GM18870 (cell line): Measurements from ENCODE around the gene EVX2.

Source experiments
- ATAC-seq: cut with Tn5 transposase; IDR thresholded peaks from one replicate; pipeline ENCODE4 v1.9.1; 2021; ENCODE audit warnings: moderate library complexity; ENCODE audit not compliant: unreplicated experiment

EVX2 gene

DNA sequence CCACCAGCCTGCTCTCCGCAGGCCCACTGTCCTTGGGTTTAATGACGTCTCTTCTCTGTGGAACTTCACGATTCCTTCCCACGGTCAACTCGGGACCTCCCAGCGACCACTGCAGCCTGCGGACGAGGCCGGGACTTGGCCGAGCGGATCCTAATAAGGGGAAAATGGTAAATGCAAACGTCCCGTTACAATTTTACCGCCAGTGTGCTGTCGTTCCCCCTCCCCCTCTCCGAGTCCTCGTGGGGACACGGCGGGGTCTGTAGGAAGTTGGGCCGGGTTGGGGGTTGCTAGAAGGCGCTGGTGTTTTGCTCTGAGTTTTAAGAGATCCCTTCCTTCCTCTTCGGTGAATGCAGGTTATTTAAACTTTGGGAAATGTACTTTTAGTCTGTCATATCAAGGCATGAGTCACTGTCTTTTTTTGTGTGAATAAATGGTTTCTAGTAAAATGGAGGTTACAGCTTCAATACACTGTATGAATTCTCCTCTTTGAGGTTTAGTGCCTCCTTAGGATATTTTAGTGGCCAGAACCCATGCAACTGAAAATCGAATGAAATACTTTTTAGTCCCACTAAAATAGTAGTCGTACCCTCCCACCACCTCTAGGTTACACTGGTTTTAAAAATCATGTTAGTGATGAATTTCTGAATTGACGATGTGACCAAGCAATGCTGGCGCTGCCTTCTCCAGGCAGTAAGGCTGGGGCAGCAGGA lies 25.6 kb upstream of the EVX2 start:
- ATAC-seq, result no peak

DNA sequence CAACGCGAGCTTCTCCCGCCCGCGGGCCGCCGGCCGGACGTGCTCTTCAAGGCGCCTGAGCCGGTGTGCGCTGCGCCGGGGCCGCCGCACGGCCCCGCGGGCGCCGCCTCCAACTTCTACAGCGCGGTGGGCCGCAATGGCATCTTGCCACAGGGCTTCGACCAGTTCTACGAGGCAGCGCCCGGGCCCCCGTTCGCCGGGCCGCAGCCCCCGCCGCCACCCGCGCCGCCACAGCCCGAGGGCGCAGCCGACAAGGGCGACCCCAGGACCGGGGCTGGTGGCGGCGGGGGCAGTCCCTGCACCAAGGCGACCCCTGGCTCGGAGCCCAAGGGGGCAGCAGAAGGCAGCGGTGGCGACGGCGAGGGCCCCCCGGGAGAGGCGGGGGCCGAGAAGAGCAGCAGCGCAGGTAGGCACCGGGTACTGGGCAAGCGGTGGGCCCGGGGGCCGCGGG lies 24.0 kb upstream of the EVX2 start:
- ATAC-seq, result no peak

DNA sequence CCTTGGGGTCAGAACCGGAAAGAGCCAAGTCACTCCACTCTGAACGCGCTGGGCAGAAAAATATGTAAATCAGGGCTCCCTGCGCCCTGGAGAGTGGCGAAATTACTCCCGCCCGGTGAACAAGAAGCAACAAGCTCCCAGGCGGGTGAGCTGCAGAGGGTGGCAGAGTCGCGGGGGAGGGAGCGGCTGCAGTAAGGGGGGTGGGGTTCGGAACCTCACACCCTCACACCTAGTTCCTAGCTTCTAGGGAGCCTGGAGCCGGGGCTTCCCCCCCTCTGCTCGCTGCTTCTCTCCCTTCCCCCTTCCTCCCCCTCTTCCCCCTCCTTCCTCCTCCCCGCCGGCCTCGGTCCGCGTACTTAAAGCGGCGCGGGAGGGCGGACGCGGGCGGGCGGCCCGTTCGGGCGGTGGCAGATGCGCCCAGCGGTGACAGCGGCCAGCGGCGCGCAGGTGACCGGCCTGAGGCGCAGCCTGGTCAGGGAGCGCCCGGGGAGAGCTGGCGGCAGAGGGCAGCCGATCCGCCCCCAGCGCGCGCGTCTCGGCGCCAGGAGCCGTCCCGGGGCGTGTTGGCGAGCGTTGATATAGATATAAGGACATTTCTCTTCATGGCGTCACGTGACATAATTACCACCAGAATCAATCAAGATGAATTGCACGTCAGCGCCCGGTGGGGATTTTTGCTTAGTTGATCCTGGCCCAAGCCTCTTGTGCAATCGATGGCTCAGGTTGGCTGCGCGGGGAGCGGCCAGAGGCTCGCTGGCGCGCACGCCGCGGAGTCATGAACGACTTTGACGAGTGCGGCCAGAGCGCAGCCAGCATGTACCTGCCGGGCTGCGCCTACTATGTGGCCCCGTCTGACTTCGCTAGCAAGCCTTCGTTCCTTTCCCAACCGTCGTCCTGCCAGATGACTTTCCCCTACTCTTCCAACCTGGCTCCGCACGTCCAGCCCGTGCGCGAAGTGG lies 23.1 kb upstream of the EVX2 start, which contains the start of gene HOXD11:
Gene HOXD11, plus strand, starts transcription at position 700 of the 959 bp plus-strand sequence. Its CDS starts 76 bp downstream, at position 776.
- no peak for ATAC-seq

DNA sequence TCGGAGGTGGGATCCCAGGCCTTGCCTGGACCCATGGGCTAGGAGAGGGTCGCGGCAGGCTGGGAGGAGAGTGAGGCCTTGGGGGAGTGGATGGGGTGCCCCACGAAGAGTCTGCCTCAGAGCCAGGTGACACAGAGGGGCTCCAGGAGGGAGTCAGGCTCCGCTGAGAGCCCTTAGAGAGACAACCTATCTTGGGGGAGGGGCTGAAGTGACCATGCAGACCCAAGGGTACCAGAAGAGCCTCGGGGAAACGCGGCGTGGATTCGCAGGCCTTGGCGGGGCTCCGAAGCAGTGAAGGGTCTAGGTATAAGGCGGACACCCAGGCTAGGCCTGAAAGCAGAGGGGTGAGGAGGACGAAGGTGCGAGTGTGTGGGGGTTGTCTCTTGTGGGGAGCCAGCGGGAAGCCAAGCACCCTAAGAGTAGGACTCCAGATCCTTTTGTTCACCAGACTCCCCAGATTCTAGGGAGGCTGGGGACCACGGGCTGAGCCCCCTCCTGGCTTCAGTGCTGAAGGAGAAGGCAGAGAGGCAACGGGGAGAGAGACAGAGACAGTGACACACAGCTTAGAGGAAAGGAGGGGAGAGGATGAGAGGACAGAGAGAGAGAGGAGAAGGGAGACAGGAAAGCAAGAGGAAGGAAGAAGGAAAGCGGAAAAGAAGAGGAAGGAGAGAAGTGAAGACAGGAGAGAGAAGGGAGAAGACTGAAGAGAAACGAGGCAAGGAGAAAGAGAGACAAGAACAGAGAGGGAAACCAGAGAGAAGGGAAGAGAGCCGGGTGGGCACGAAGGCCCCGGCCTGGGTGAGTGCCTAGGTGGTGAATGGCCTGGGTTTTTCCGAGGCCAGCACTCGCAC lies 22.2 kb upstream of the EVX2 start:
- ATAC-seq, result no peak

DNA sequence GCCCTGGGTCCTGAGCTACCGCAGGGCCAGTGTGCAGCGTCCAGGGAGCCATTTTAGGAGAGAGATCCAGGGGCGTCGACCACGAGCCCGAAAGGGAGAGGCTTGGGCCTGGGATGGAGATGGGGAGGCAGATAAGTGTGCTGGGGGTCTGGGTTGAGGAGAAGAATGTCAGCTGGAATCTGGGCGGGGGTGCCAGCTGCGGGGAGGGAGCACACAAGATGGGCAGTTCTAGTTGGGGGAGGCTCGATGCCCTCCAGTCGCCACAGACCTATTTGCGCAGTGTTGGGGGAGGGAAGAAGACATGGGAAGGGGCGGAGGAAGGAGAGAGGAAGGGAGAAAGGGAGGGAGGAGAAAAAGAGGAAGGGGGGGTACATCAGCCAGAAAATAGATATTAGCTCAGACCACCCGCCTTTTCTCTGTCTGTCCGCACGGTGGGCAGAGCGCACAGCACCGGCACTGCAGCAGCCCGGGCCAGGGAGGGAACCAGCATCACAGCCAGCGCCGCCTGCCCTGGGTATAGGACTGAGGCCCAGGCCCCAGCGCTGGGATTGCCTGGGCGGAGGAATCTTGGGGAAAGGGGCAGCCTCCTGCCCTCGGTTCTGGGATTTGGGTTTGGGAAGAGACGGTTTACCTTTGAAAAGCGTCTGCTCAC lies 21.4 kb upstream of the EVX2 start:
- ATAC-seq, result no peak

DNA sequence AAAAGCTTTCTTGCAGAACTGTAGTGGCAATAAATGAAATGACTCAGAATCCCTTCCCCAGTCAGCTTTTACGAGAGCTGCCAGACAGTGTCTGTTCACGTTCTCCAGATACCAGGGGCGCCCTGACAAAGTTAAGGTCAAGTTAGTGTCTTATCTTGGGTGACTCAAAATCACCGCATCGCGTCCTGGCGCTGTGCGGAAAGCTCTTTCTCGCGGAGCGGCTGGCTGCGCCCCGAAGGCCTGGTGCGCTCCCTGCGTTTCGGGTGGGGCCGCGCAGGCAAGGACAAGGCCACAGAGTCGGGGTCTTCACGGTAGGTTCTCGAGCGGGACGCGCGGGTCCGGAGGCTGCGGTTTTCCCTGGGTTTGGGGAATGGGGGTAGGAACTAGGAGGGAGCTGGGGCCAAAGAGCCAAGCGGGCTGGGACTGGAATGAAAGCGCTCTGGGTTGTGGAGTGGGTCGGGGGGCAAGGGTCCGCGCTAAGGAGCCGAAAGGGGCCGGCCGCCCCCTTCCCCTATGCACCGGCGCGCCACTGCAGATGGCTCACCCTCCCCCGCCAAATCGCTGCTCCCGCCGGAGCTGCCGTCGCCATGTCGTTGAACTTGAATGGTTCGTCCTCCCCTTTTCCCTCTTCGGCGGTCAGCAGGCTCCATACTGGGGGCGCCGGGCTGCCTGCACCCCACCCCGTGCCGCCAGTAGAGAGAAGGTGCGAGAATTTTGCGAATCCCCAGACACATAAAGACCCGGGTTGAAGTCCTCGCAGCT lies 20.7 kb upstream of the EVX2 start:
- no peak for ATAC-seq

DNA sequence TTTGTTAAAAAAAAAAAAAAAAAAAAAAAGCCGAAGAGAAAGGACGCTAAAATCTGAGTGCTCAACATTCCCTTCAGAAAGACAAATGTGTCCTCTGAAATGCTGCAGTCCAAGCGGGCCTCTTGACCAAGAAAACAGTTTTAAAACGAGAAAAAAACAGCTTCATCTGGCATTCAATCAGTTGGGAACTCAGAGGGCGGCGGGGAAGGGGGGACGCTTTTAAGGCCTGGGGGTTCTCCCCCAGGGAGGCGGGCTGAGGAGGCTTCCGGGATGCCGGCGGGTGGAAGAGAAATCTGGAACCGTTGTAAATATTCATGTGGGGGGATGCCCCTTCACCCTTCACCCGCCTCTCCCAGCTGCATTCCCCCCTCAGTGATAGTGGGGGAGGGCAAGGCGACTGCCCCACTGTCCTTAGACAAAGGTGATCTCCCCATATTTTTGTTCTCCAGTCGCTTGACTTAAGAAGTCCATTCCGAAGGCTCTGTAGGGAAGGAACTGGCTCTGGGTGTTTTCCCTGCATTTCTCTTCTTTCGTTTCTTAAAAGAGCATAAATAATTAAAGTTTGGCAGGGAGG lies 20.1 kb upstream of the EVX2 start:
- no peak for ATAC-seq

DNA sequence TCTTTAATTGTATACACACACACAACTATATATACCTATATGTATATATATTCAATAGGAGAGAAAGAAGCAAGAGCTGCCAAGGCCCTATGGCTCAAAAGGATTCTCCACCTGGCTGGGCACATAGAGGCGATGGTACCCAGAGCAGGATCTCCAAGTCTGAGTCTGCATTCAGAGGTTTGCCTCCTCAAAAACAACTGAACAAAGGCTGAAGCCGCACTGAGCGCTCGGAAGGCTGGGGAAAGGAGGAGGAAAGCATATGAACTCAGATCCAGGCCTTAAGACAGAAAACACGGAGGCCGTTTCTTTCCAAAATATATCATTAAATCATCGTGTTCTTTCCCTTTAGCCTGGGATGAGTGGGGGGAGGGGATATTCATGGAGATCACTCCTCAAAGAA lies 19.4 kb upstream of the EVX2 start:
- no peak for ATAC-seq

DNA sequence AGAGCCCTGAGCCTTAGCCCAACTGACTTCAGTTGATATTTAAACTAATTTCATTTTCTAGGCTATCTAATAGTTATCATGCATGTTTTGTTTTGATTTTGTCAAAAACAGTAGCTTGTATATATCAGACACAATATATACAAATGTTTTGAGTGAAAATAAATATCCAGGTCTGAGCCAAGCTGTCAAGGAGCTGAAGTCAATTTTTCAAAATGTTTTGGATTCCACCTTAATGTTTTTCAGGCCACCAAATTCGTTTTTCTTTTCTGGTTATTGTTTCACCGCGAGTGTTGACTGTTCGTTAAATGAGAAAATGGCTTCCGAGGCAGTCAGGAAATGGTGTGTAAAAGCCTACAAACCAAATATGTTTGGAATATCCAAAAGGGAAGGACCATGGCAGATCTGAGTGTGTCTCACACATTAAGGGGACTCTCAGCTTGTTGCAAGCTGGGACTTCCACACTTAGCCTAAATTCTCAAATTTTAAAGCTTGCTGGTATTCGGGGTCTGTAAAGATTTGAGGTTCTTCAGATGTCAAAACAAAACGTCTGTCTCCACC lies 18.6 kb upstream of the EVX2 start:
- no peak for ATAC-seq

DNA sequence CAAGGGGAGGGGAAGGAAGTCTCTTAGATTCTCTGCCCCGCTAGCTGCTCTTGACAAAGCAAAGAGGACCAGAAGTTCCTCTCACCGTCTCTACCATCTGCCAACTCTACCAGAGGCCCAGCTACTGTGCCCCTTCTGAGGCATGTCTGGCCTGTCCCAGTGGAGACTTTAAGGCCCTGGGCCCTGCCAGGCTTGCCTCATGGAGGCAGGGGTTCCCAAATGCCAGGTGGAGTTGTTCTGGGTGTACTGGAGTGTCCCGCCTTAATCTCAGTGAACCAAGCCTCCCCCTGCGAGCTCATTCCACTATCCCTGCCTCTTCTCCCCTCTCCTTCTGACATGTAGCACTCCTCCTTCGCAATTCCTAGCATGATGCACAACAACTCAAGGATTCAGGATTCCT lies 18.1 kb upstream of the EVX2 start:
- no peak for ATAC-seq

DNA sequence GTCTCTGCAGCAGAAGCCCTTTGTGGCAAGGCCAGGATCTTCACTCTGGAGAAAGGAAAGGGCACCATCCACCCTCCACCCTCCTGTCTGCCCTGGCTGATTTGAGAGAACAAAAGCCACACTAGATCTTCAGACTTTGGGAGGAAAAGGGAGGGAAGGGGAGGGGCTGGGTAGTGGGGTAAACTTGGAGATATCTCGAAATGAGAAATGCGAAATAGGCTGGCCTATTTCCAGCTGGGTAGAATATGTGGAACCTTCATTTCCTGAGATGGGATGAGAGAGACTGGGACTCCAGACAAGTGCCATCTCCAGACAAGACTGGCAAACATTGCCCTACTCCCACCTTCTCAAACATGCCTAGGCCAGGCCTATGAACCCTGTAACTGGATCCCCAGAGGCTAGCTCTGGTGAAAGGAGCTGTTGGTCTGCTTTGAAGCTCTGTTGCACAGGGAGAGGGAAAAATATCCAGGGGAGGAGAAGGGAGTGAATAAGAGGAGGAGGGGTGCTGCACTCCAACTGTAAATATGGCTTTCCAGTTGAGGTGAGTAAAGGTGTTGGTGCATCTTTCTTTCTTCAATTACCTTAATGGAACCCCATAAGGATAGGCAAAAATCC lies 17.6 kb upstream of the EVX2 start:
- ATAC-seq, result no peak

DNA sequence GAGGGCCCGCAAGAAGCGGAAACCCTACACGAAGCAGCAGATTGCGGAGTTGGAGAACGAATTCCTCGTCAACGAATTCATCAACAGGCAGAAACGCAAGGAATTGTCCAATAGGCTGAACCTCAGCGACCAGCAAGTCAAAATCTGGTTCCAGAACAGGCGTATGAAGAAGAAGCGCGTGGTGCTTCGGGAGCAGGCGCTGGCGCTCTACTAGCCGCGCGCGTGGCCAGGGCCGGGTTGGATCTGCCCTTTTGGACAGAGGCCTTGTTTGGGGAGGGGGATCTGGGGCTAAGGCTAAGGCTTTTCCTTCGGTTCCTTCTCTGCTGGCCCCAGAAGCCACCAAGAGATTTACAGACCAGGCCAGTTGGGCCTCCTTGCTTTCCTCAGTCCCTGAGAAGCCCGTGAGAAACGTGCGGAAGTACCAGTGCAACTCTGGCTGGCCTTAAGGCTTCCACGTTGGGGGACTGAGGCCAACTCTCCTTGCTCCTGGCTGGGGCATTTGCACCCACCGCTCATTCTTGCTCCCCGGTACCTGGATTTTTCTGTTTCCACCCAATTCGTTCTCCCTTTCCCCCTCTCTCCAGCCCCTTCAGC lies 16.9 kb upstream of the EVX2 start:
- ATAC-seq, result no peak

DNA sequence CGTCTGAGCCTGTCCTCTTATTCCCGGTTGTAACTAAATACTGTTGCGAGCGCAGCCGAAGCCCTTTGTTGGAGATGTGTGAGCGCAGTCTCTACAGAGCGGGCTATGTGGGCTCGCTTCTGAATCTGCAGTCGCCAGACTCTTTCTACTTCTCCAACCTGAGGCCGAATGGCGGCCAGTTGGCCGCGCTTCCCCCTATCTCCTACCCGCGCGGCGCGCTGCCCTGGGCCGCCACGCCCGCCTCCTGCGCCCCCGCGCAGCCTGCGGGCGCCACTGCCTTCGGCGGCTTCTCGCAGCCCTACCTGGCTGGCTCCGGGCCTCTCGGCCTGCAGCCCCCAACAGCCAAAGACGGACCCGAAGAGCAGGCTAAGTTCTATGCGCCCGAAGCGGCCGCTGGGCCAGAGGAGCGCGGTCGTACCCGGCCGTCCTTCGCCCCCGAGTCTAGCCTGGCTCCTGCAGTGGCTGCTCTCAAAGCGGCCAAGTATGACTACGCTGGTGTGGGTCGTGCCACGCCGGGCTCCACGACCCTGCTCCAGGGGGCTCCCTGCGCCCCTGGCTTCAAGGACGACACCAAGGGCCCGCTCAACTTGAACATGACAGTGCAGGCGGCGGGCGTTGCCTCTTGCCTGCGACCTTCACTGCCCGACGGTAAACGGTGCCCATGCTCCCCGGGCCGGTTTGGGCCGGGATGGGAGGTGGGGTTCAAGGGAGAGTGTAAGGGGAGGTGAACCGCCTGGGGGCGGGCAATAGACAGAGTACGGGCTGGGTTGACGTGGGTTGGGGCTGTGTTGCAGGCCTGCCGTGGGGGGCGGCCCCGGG lies 16.2 kb upstream of the EVX2 start, which contains the start of gene HOXD12:
Gene HOXD12, plus strand, starts transcription at position 68 of the 819 bp plus-strand sequence. Its CDS starts 7 bp downstream, at position 75.
- no peak for ATAC-seq

DNA sequence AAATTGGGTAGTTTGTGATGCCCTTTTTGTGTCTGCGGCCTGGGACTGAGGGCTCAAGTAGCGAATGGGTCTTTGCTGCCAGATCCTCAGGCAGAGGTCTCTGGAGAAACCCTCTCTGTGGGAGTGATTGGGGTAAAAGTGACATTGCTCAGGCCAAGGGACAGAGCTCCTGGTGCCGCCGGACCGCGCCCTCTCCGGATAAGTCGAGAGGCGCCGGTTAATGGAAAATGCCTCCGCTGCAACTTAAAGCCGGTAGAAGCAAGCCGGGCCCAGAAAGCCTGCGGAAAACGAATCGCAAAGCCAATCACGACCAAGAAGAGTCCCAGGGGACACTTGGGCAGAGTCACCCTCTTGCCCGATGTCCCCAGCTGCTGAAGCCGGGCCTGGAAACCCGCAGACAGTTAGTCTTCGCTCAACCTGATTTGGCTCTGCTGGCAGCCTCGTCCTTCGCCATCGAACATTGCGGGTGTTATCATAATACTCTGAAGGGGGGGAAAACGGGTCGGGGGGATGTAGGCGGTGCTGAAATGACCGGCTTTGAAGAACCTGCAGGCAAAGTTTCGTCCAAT lies 15.5 kb upstream of the EVX2 start:
- ATAC-seq, result no peak

DNA sequence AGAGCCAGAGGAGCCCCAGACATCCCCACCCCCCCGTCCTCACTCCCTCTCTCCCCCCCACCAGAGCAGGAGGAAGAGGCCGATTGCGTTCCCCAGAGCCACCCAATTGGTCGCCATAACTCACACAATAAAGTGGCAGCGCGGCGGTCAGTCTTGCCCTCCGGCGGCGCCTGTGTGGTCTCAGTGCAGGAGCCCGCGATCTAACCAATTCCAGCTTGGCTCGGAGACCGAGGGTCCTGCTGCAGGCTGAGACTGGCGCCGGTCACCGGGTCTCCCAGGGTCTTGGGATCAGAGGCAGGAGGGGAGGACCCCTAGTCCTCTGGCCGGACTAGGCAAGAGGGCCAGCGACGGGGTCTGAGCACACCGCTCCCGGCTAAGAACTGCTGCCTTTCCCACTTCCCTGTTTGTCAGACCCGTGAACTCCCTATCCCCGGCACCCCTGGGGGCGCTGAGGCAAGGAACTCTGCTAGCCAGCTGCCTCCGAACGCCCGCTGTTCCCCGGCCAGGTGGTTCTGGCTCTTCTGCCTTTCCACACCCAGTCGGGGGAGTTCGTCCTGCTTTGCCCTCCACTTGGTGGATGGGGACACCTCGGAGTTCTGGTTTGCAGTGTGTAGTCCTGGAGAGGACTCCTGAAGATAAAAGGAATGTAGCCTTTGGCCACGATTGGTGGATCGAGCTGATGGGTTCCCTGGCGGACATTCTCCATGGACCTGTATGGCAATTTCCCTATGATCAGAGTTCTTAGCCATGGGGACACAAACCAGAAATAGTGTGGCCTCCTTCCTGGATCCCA lies 14.8 kb upstream of the EVX2 start:
- ATAC-seq, result no peak

DNA sequence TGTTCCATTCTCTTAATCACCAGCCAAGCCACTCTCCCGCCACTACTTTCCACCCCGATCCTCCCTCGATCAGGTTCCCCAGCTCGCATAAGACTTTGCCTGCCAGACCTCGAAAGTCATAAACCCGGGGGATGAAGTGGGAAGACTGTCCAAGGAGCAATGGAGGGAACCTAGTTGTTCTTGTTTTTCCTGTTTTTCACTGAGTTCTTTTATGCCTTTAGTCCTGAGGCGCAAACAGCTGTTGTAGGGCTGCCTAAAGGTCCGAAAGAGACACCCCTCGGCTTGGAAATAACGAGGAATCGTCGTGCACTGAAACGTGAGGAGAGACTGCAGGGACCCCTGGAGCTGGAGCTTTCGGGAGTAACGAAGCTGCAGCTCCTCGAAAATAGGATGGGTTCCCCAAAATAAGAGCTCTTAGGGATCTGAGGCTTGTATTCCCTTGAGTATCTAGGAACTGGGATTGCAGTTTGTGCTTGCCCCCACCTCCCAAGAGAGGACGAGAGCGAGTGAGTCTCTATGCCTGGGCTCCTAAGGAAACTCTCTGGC lies 14.1 kb upstream of the EVX2 start:
- ATAC-seq, result no peak
